ENCODE measurements around the gene GALNT14. TPM values are rescaled to one million over a fixed set of nuclear protein-coding genes. Genes with fewer than 3 reads are reported as not detected.

The GALNT14 gene
- total and polyA plus RNA-seq, 2 of the 8 experiments (the other 6 are each of a cell fraction or from before 2014, with no cell fraction given) = 13.0 to 13.7 TPM

- TF ChIP-seq SUZ12 (IDR thresholded peaks at IDR 0.05; ENCODE audit: low read length) (no peak), RAD21 (IDR thresholded peaks at IDR 0.05 in 1 of 2, conservative IDR thresholded peaks at IDR 0.05 in 1 of 2; ENCODE audit: low read depth in 2 of 2, low read length in 2 of 2) (no peak), HDAC2 (IDR thresholded peaks at IDR 0.05; ENCODE audit: borderline replicate concordance in 1 of 2, low read depth in 2 of 2, low read length in 2 of 2) (no peak), MAX (IDR thresholded peaks at IDR 0.05) (no peak), TBP (IDR thresholded peaks at IDR 0.05; ENCODE audit: low read depth, low read length) (no peak), TEAD4 (IDR thresholded peaks at IDR 0.05; ENCODE audit: low read depth, low read length) (no peak), CHD2 (IDR thresholded peaks at IDR 0.05; ENCODE audit: low read length) (no peak), SRF (IDR thresholded peaks at IDR 0.05; ENCODE audit: low read depth, low read length) (no peak), CBX8 (IDR thresholded peaks at IDR 0.05; ENCODE audit: borderline replicate concordance, low read depth, low read length) (no peak)
Observed at GRCh38 chr2:30903326-30903725, 234.9 kb downstream of the GALNT14 start (continued).

Data from H1 (cell line).